Measurements from ENCODE around the gene PRIM2.
"Not testable (repeated sequence)": the region's sequence is repeated elsewhere in the genome, so short reads cannot be mapped to it uniquely, and the experiment has no call there.

GRCh38 chr6:57496251-57496650, 178.8 kb downstream of the PRIM2 start:
- not testable (repeated sequence) for TF ChIP-seq CTCF, POLR2A (IDR thresholded peaks at IDR 0.05)

Data from thyroid gland (tissue), 4 donors.